SK-N-SH treated with all-trans-retinoic acid at 6 μM for 48 hours (cell line): Measurements from ENCODE around the gene CAD.
"Not testable (repeated sequence)": the region's sequence is repeated elsewhere in the genome, so short reads cannot be mapped to it uniquely, and the experiment has no call there.

ENCODE experiments used
- ARNTL ChIP-seq: fragments of 450-650 bp; formaldehyde crosslinking; IDR thresholded peaks from 2 replicates; pipeline ENCODE4 v1.5.0; 2020; ENCODE audit warnings: low read depth, mild to moderate bottlenecking, moderate library complexity, borderline replicate concordance
- BACH2 ChIP-seq: fragments of 250-450 bp; sonication (Bioruptor Pico); IDR thresholded peaks from 2 replicates; pipeline ENCODE4 v1.9.0; 2021; ENCODE audit warnings: mild to moderate bottlenecking, borderline replicate concordance
- CREB5 ChIP-seq: fragments of 250-450 bp; sonication (Bioruptor Pico); IDR thresholded peaks from 2 replicates; pipeline ENCODE4 v1.5.1; 2020; ENCODE audit warnings: low read depth, mild to moderate bottlenecking, moderate library complexity
- CSDC2 ChIP-seq: fragments of 250-450 bp; sonication (Bioruptor Pico); IDR thresholded peaks from 2 replicates; pipeline ENCODE4 v1.5.0; 2020; ENCODE audit warnings: mild to moderate bottlenecking, moderate library complexity
- GLIS3 ChIP-seq: fragments of 250-450 bp; sonication (Bioruptor Pico); IDR thresholded peaks from 2 replicates; pipeline ENCODE4 v1.5.0; 2020; ENCODE audit warnings: mild to moderate bottlenecking, moderate library complexity
- PATZ1 ChIP-seq: fragments of 250-450 bp; sonication (Bioruptor Pico); IDR thresholded peaks from 2 replicates; pipeline ENCODE4 v1.8.0; 2020; ENCODE audit warnings: mild to moderate bottlenecking, moderate library complexity, borderline replicate concordance
- ZFP3 ChIP-seq: fragments of 250-450 bp; sonication (Bioruptor Pico); IDR thresholded peaks from 2 replicates; pipeline ENCODE4 v1.5.0; 2020; ENCODE audit warnings: mild to moderate bottlenecking, moderate library complexity
- ZFP30 ChIP-seq: fragments of 450-650 bp; formaldehyde crosslinking; IDR thresholded peaks from 2 replicates; pipeline ENCODE4 v1.5.0; 2022; ENCODE audit warnings: mild to moderate bottlenecking, moderate library complexity
- ZNF565 ChIP-seq: fragments of 450-650 bp; formaldehyde crosslinking; conservative IDR thresholded peaks from 2 replicates; pipeline ENCODE4 v1.5.0; 2020; ENCODE audit warnings: low read depth, mild to moderate bottlenecking, moderate library complexity
- ZNF70 ChIP-seq: fragments of 450-650 bp; formaldehyde crosslinking; IDR thresholded peaks from 2 replicates; pipeline ENCODE4 v1.5.0; 2020; ENCODE audit warnings: mild to moderate bottlenecking, moderate library complexity

GRCh38 chr2:27268296-27268695 is 51.1 kb downstream of the CAD start:
- TF ChIP-seq PATZ1 (CRISPR knock-in tag); ARNTL (CRISPR knock-in tag); ZNF565 (CRISPR knock-in tag); GLIS3 (CRISPR knock-in tag); ZFP30; BACH2 (CRISPR knock-in tag); CREB5; CSDC2 (CRISPR knock-in tag); ZNF70 (CRISPR knock-in tag); ZFP3: not testable (repeated sequence)
